ENCODE measurements around the gene IFFO2.

IFFO2 gene

GRCh38 chr1:18921516-18922251, 34.8 kb downstream of the IFFO2 start:
- in situ Hi-C loops (cut with MboI; ENCODE audit: low sequenced_read_pairs) = no loop called here

GRCh38 chr1:18920931-18921330, 35.5 kb downstream of the IFFO2 start:
- in situ Hi-C loops (cut with MboI; ENCODE audit: low sequenced_read_pairs) = no loop called here

- in situ Hi-C loops (cut with MboI; ENCODE audit: low sequenced_read_pairs) = no loop called here
Observed at GRCh38 chr1:18919956-18920355, 36.5 kb downstream of the IFFO2 start.

- in situ Hi-C loops (cut with MboI; ENCODE audit: low sequenced_read_pairs) = no loop called here
Observed at GRCh38 chr1:18919197-18919905, 37.1 kb downstream of the IFFO2 start.

GRCh38 chr1:18918417-18918816, 38.1 kb downstream of the IFFO2 start:
- in situ Hi-C loops (cut with MboI; ENCODE audit: low sequenced_read_pairs) = no loop called here

- in situ Hi-C loops (cut with MboI; ENCODE audit: low sequenced_read_pairs) = no loop called here
Observed at GRCh38 chr1:18917071-18917799, 39.2 kb downstream of the IFFO2 start.

GRCh38 chr1:18915341-18915740, 41.1 kb downstream of the IFFO2 start:
- in situ Hi-C loops (cut with MboI; ENCODE audit: low sequenced_read_pairs) = no loop called here

GRCh38 chr1:18913065-18913835, 43.2 kb downstream of the IFFO2 start:
- in situ Hi-C loops (cut with MboI; ENCODE audit: low sequenced_read_pairs) = no loop called here

- in situ Hi-C loops (cut with MboI; ENCODE audit: low sequenced_read_pairs) = no loop called here
Observed at GRCh38 chr1:18912550-18912949, 43.9 kb downstream of the IFFO2 start.

GRCh38 chr1:18908911-18909771, 47.3 kb downstream of the IFFO2 start:
- in situ Hi-C loops (cut with MboI; ENCODE audit: low sequenced_read_pairs) = loop anchor here (10.0 kb wide), 1 partner anchor 176 kb away; no protein-coding TSS in a partner anchor

- in situ Hi-C loops (cut with MboI; ENCODE audit: low sequenced_read_pairs) = loop anchor here (10.0 kb wide), 1 partner anchor 177 kb away; no protein-coding TSS in a partner anchor
Observed at GRCh38 chr1:18907917-18908845, 48.3 kb downstream of the IFFO2 start.

- in situ Hi-C loops (cut with MboI; ENCODE audit: low sequenced_read_pairs) = loop anchor here (10.0 kb wide), 1 partner anchor 178 kb away; no protein-coding TSS in a partner anchor
Observed at GRCh38 chr1:18907021-18907916, 49.2 kb downstream of the IFFO2 start.

- in situ Hi-C loops (cut with MboI; ENCODE audit: low sequenced_read_pairs) = loop anchor here (10.0 kb wide), 1 partner anchor 181 kb away; no protein-coding TSS in a partner anchor
Observed at GRCh38 chr1:18903291-18903756, 53.2 kb downstream of the IFFO2 start.

- in situ Hi-C loops (cut with MboI; ENCODE audit: low sequenced_read_pairs) = loop anchor here (10.0 kb wide), 1 partner anchor 182 kb away; no protein-coding TSS in a partner anchor
Observed at GRCh38 chr1:18902523-18903290, 53.8 kb downstream of the IFFO2 start, which contains the start of gene ALDH4A1. Gene ALDH4A1, minus strand, starts transcription at chr1:18902555. Its CDS starts 32 bp downstream, at chr1:18902523.

- in situ Hi-C loops (cut with MboI; ENCODE audit: low sequenced_read_pairs) = loop anchor here (10.0 kb wide), 1 partner anchor 183 kb away; no protein-coding TSS in a partner anchor
Observed at GRCh38 chr1:18901952-18902522, 54.4 kb downstream of the IFFO2 start.
